DMS153 treated with DMSO at 0.1 percent for 48 hours (cell line): ENCODE results near the gene ADGRL3.

Source experiments
- DNase-seq: peaks from one replicate; lab custom pipeline; 2025; ENCODE audit not compliant: unreplicated experiment; lab: John Stamatoyannopoulos, UW

ADGRL3 gene

DNA sequence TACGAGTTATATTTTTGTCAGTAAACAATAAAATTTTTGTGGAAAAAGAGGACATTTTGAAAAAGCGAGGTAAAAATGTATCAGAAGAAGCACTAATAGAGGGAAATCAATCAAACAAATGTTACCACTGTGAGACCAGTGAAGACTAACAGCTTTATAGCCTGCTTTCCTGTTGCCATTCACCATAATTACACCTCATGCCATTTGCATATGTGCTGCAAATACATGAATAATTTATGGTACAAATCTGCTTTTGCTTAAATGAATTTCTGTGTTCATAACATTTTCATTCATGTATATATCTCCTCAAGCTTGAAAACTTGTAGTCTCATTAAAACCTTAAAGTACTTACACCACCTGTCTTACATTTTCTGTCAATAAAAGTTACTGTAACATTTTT lies 830.8 kb downstream of the ADGRL3 start:
- no peak for DNase-seq

- no peak for DNase-seq
Observed at GRCh38 chr4:62037571-62037970, 837.4 kb downstream of the ADGRL3 start.

DNA sequence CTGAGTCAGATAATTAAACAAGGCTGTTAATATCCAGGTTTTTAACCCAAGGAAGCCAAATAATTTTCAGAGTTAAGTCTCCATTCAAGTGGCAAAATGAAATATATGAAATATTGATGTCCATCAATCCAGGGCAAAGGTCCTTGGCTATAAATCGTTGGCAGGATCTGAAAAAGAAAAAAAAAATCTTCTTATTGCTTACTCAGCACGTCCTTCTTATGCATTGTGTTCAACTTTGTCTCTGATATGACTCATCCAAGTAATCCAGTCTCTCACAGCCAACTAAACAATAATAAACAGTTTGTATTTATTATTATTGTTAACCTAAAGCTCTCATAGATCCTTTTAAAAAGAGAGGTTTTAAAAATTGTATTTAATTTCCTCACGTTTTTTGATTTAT lies 851.2 kb downstream of the ADGRL3 start:
- DNase-seq: no peak

- DNase-seq: no peak
Observed at GRCh38 chr4:62053974-62054373, 853.8 kb downstream of the ADGRL3 start.

- no peak for DNase-seq
Observed at GRCh38 chr4:62057031-62057430, 856.9 kb downstream of the ADGRL3 start.

- DNase-seq: no peak
Observed at GRCh38 chr4:62058571-62058970, 858.4 kb downstream of the ADGRL3 start.

- no peak for DNase-seq
Observed at GRCh38 chr4:62070291-62070852, 870.2 kb downstream of the ADGRL3 start.

GRCh38 chr4:62075089-62075488 lies 875.0 kb downstream of the ADGRL3 start:
- no peak for DNase-seq

GRCh38 chr4:62075521-62075920 lies 875.4 kb downstream of the ADGRL3 start:
- DNase-seq: no peak

- no peak for DNase-seq
Observed at GRCh38 chr4:62077406-62077805, 877.3 kb downstream of the ADGRL3 start.

DNA sequence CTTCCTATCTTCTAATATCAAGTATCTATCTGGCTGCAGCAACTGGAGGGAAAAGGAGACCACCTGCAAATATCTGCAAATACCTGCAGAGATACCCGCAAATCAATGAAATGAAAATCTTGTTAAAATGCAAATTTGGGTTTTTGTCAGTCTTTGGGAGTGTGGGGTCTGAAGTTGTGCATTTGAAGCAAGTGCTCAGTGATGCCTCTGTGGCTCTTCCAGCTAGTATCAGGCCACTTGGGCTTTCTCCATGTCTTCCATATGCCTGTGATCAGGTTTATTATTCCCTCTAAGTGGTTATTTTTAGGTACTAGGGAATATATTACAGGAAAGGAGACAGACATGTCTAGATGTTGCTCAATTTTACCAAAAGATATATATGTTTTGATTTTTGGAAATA lies 880.3 kb downstream of the ADGRL3 start:
- no peak for DNase-seq

GRCh38 chr4:62087706-62088105 lies 887.6 kb downstream of the ADGRL3 start:
- DNase-seq: no peak

DNA sequence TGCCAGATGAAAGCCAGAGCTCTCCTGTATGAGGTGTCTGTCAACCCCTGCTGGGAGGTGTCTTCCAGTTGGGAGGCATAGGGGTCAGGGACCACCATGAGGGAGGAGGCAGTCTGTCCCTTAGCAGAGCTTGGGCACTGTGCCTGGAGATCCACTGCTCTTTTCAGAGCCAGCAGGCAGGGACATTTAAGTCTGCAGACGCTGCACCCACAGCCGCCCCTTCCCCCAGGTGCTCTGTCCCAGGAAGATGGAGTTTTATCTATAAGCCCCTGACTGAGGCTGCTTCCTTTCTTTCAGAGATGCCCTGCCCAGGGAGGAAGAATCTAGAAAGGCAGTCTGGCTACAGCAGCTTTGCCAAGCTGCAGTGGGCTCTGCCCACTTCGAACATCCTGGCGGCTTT lies 893.6 kb downstream of the ADGRL3 start:
- no peak for DNase-seq

GRCh38 chr4:62096881-62097280 lies 896.8 kb downstream of the ADGRL3 start:
- no peak for DNase-seq

GRCh38 chr4:62115216-62115615 lies 915.1 kb downstream of the ADGRL3 start:
- DNase-seq: no peak

GRCh38 chr4:62117886-62118285 lies 917.8 kb downstream of the ADGRL3 start:
- no peak for DNase-seq

GRCh38 chr4:62118558-62118957 lies 918.4 kb downstream of the ADGRL3 start:
- DNase-seq: no peak

GRCh38 chr4:62119195-62119594 lies 919.1 kb downstream of the ADGRL3 start:
- DNase-seq: no peak

- no peak for DNase-seq
Observed at GRCh38 chr4:62126064-62126732, 926.1 kb downstream of the ADGRL3 start.
